ENCODE data around the gene NKX6-2.

The NKX6-2 gene

GRCh38 chr10:132785723-132786475, at the start of gene NKX6-2:
NKX6-2 (minus strand) TSS chr10:132786147; CDS start chr10:132785948, 199 bp downstream.
- no peaks in the 10 kb centered on the region for H3K9me3 ChIP-seq (ENCODE audit: low read length)
- H3K27ac ChIP-seq (ENCODE audit: low read depth, low read length, poor library complexity, severe bottlenecking), result no peak within 1 kb of the TSS
- no peaks in the 10 kb centered on the region for H3K4me1 ChIP-seq (ENCODE audit: insufficient read depth, low read length, severe bottlenecking)
- TF ChIP-seq CTCF (IDR thresholded peaks at IDR 0.05; ENCODE audit: low read length) (no peak), EZH2 (IDR thresholded peaks at IDR 0.05; ENCODE audit: borderline replicate concordance, low read length) (no peak)
- no peaks in the 10 kb centered on the region for H3K79me2 ChIP-seq (ENCODE audit: insufficient read depth, low read length)
- H3K9ac ChIP-seq (ENCODE audit: low read length), result no peak within 1 kb of the TSS
- no peaks in the 10 kb centered on the region for H3F3A ChIP-seq (ENCODE audit: insufficient read depth, low read length)
- no peaks in the 10 kb centered on the region for H3K9me2 ChIP-seq (ENCODE audit: low read depth, low read length)
- no peaks in the 10 kb centered on the region for H3K36me3 ChIP-seq (ENCODE audit: insufficient read depth, low read length)
- H3K27me3 ChIP-seq (ENCODE audit: insufficient read depth, low read length), result no peaks in the 10 kb centered on the region
- no peaks in the 10 kb centered on the region for H4K20me1 ChIP-seq (ENCODE audit: insufficient read depth, low read length)
- no peak within 1 kb of the TSS for H3K4me3 ChIP-seq (ENCODE audit: low read depth, low read length, poor library complexity, severe bottlenecking)
- H3K4me2 ChIP-seq (ENCODE audit: low read length), result no peak within 1 kb of the TSS
- H2AFZ ChIP-seq (ENCODE audit: low read length), result no peak within 1 kb of the TSS

- no peak overlapping the region for H2AFZ ChIP-seq (ENCODE audit: low read length)
- no peaks in the 10 kb centered on the region for H4K20me1 ChIP-seq (ENCODE audit: insufficient read depth, low read length)
- H3K4me3 ChIP-seq (ENCODE audit: low read depth, low read length, poor library complexity, severe bottlenecking), result no peak overlapping the region
- no peaks in the 10 kb centered on the region for H3K27me3 ChIP-seq (ENCODE audit: insufficient read depth, low read length)
- no peaks in the 10 kb centered on the region for H3K4me1 ChIP-seq (ENCODE audit: insufficient read depth, low read length, severe bottlenecking)
- H3K27ac ChIP-seq (ENCODE audit: low read depth, low read length, poor library complexity, severe bottlenecking), result no peak overlapping the region
- TF ChIP-seq CTCF (IDR thresholded peaks at IDR 0.05; ENCODE audit: low read length), result no peak
- no peak for TF ChIP-seq EZH2 (IDR thresholded peaks at IDR 0.05; ENCODE audit: borderline replicate concordance, low read length)
- H3K9me3 ChIP-seq (ENCODE audit: low read length), result no peaks in the 10 kb centered on the region
- H3K4me2 ChIP-seq (ENCODE audit: low read length), result no peak overlapping the region
- no peaks in the 10 kb centered on the region for H3F3A ChIP-seq (ENCODE audit: insufficient read depth, low read length)
- no peaks in the 10 kb centered on the region for H3K36me3 ChIP-seq (ENCODE audit: insufficient read depth, low read length)
- H3K79me2 ChIP-seq (ENCODE audit: insufficient read depth, low read length), result no peaks in the 10 kb centered on the region
- no peaks in the 10 kb centered on the region for H3K9me2 ChIP-seq (ENCODE audit: low read depth, low read length)
- H3K9ac ChIP-seq (ENCODE audit: low read length), result no peak overlapping the region
Observed at GRCh38 chr10:132834891-132835847, 49.2 kb upstream of the NKX6-2 start.

GRCh38 chr10:132834311-132834761, 48.4 kb upstream of the NKX6-2 start:
- no peak for TF ChIP-seq EZH2 (IDR thresholded peaks at IDR 0.05; ENCODE audit: borderline replicate concordance, low read length)
- TF ChIP-seq CTCF (IDR thresholded peaks at IDR 0.05; ENCODE audit: low read length), result no peak
- Histone ChIP-seq H3F3A (ENCODE audit: insufficient read depth, low read length) (no peaks in the 10 kb centered on the region), H3K27ac (ENCODE audit: low read depth, low read length, poor library complexity, severe bottlenecking) (no peak overlapping the region), H3K27me3 (ENCODE audit: insufficient read depth, low read length) (no peaks in the 10 kb centered on the region), H3K4me2 (ENCODE audit: low read length) (no peak overlapping the region), H3K4me1 (ENCODE audit: insufficient read depth, low read length, severe bottlenecking) (no peaks in the 10 kb centered on the region), H3K9me2 (ENCODE audit: low read depth, low read length) (no peaks in the 10 kb centered on the region), H3K4me3 (ENCODE audit: low read depth, low read length, poor library complexity, severe bottlenecking) (no peak overlapping the region), H4K20me1 (ENCODE audit: insufficient read depth, low read length) (no peaks in the 10 kb centered on the region), H3K36me3 (ENCODE audit: insufficient read depth, low read length) (no peaks in the 10 kb centered on the region), H3K79me2 (ENCODE audit: insufficient read depth, low read length) (no peaks in the 10 kb centered on the region), H3K9me3 (ENCODE audit: low read length) (no peaks in the 10 kb centered on the region), H3K9ac (ENCODE audit: low read length) (no peak overlapping the region), H2AFZ (ENCODE audit: low read length) (no peak overlapping the region)
